Measurements from ENCODE around the gene NEK4. TPM values are rescaled to one million over a fixed set of nuclear protein-coding genes. Genes with fewer than 3 reads are reported as not detected.

NEK4 gene
- total and polyA plus RNA-seq, 4 donors: 5.4 to 28.7 (median 15.4) TPM

DNA sequence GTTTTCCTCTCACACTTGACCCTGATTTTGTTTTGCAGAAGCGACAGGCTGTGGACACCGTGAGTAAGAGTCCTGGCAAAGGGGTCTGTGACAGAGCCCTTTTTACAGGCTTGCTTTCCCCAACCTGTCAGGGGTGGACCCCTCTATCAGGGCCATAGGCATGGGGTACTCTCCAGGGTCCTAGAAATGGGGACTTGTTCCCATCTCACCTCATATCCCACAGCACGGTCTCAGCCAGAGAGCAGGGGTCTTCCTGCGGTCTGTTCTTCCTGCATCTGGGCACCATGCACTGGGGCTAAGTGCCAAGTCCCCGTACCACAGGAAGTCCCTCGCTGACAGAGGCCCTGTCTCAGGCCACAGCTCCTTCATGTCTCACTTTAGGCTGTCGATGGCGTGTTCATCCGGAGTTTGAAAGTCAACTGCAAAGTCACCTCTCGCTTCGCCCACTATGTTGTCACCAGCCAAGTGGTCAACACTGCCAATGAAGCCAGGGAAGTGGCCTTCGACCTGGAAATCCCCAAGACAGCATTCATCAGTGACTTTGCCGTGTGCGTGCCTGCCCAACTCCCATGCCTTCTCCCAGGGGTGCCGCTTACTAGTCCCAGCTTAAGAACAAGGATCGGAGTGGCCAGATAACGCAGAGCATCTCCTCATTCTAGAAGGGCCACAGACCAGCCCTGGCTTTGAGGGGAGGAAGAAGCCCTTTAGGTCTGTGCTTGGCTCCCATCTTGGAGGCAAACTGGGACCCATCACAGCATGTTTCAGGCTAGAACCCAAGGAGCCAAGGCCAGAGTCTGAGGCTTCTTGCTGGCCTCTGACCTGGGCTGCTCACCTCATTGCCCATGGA is 7.4 kb upstream of the NEK4 start (continued):
- TF ChIP-seq, protein P1, sequence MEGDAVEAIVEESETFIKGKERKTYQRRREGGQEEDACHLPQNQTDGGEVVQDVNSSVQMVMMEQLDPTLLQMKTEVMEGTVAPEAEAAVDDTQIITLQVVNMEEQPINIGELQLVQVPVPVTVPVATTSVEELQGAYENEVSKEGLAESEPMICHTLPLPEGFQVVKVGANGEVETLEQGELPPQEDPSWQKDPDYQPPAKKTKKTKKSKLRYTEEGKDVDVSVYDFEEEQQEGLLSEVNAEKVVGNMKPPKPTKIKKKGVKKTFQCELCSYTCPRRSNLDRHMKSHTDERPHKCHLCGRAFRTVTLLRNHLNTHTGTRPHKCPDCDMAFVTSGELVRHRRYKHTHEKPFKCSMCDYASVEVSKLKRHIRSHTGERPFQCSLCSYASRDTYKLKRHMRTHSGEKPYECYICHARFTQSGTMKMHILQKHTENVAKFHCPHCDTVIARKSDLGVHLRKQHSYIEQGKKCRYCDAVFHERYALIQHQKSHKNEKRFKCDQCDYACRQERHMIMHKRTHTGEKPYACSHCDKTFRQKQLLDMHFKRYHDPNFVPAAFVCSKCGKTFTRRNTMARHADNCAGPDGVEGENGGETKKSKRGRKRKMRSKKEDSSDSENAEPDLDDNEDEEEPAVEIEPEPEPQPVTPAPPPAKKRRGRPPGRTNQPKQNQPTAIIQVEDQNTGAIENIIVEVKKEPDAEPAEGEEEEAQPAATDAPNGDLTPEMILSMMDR (IDR thresholded peaks at IDR 0.05; ENCODE audit: low read depth, low read length, missing input control): no peak
- TF ChIP-seq, protein P2, sequence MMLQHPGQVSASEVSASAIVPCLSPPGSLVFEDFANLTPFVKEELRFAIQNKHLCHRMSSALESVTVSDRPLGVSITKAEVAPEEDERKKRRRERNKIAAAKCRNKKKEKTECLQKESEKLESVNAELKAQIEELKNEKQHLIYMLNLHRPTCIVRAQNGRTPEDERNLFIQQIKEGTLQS (IDR thresholded peaks at IDR 0.05): no peak
- no peak for TF ChIP-seq GABPA (IDR thresholded peaks at IDR 0.05 in 1 of 2, conservative IDR thresholded peaks at IDR 0.05 in 1 of 2)

DNA sequence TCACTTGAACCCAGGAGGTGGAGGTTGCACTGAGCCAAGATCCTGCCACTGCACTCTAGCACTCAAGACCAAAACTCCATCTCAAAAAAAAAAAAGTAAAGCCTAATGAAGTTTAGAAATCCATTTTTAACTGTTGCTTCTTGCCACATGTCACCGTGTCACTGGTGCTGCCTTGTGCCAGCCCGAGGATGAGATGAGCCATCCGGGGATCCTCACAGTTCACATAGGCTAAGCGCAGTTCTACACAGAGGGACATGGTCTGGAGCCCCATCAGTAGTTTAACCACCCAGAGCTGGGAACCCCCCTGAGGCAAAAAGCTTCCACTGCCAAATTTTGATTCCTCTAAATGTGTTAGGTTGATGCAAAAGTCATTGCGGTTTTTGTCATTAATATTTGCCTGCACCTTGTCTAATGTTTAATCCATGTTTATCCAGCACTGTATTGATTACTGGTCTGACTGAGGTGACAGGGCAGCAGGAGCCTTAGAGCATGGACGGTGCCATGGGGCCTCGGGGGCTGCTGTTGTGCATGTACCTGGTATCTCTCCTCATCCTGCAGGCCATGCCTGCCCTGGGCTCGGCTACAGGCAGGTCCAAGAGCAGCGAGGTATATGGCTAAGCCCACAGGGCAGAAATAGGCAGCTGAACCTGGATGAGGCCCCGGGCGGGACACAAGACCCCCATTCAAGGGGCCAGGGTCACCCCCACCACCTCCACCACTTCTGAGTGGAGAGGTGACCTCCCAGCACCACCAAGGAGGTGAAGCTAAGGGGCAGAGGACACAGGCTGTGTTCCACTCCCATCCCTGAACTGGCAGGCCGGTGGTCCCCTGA is 6.6 kb upstream of the NEK4 start, which contains the start of gene ITIH1:
Gene ITIH1 (plus strand): TSS at position 473 of the 832 bp plus-strand sequence. CDS start 17 bp downstream, at position 490.
- Histone ChIP-seq H3K36me3 (ENCODE audit: control insufficient read depth in 4 of 4, insufficient read depth in 3 of 4, low read depth in 1 of 4, low read length in 3 of 4) (peaks cover 2 to 16% (median 8%) of the 10 kb centered on the region in 4 donors), H3K9me3 (ENCODE audit: control insufficient read depth in 4 of 4, low read length in 3 of 4) (no peaks in the 10 kb centered on the region), H3K27me3 (ENCODE audit: control insufficient read depth in 4 of 4, insufficient read depth in 4 of 4, low read length in 3 of 4) (no peaks in the 10 kb centered on the region), H3K4me3 (ENCODE audit: low read depth in 1 of 3, low read length in 3 of 3) (peak within 1 kb of the TSS; percentile 49 to 86 (median 73)), H3K27ac (ENCODE audit: low read depth in 1 of 2, low read length in 2 of 2) (peak within 1 kb of the TSS; percentile 92 to 99), H3K4me1 (ENCODE audit: control insufficient read depth in 4 of 4, insufficient read depth in 4 of 4, low read length in 3 of 4) (peaks cover 11 to 80% (median 63%) of the 10 kb centered on the region in 4 donors), H3K9ac (ENCODE audit: low read depth in 1 of 2, low read length in 2 of 2) (peak within 1 kb of the TSS; percentile 76 to 97)
- peak; percentile 39 for DNase-seq (ENCODE audit: low spot score)
- 37% methylated on average over 12 of the region's 12 CpGs for WGBS
- TF ChIP-seq HNF4G (IDR thresholded peaks at IDR 0.05) (no peak), NR2F2 (IDR thresholded peaks at IDR 0.05) (no peak), FOXA1 (IDR thresholded peaks at IDR 0.05) (peak; percentile 61), RAD21 (IDR thresholded peaks at IDR 0.05) (no peak), FOXA2 (IDR thresholded peaks at IDR 0.05) (peak; percentile 78), GABPA (IDR thresholded peaks at IDR 0.05 in 1 of 2, conservative IDR thresholded peaks at IDR 0.05 in 1 of 2) (no peak), JUND (IDR thresholded peaks at IDR 0.05) (no peak), YY1 (IDR thresholded peaks at IDR 0.05) (peak; percentile 73), RXRA (IDR thresholded peaks at IDR 0.05) (peak; percentile 61 to 66), TAF1 (conservative IDR thresholded peaks at IDR 0.05) (peak; percentile 46), EGR1 (IDR thresholded peaks at IDR 0.05; ENCODE audit: low read depth in 2 of 2) (no peak), HNF4A (conservative IDR thresholded peaks at IDR 0.05) (peak; percentile 20 to 48), SP1 (IDR thresholded peaks at IDR 0.05) (peak; percentile 29)
- TF ChIP-seq, protein P3, sequence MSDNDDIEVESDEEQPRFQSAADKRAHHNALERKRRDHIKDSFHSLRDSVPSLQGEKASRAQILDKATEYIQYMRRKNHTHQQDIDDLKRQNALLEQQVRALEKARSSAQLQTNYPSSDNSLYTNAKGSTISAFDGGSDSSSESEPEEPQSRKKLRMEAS (IDR thresholded peaks at IDR 0.05): no peak
- TF ChIP-seq, protein P1 (IDR thresholded peaks at IDR 0.05; ENCODE audit: low read depth, low read length, missing input control): no peak
- TF ChIP-seq, protein P2 (IDR thresholded peaks at IDR 0.05): no peak
- TF ChIP-seq, protein P4, sequence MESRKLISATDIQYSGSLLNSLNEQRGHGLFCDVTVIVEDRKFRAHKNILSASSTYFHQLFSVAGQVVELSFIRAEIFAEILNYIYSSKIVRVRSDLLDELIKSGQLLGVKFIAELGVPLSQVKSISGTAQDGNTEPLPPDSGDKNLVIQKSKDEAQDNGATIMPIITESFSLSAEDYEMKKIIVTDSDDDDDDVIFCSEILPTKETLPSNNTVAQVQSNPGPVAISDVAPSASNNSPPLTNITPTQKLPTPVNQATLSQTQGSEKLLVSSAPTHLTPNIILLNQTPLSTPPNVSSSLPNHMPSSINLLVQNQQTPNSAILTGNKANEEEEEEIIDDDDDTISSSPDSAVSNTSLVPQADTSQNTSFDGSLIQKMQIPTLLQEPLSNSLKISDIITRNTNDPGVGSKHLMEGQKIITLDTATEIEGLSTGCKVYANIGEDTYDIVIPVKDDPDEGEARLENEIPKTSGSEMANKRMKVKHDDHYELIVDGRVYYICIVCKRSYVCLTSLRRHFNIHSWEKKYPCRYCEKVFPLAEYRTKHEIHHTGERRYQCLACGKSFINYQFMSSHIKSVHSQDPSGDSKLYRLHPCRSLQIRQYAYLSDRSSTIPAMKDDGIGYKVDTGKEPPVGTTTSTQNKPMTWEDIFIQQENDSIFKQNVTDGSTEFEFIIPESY (IDR thresholded peaks at IDR 0.05): no peak
- TF ChIP-seq, protein P5, sequence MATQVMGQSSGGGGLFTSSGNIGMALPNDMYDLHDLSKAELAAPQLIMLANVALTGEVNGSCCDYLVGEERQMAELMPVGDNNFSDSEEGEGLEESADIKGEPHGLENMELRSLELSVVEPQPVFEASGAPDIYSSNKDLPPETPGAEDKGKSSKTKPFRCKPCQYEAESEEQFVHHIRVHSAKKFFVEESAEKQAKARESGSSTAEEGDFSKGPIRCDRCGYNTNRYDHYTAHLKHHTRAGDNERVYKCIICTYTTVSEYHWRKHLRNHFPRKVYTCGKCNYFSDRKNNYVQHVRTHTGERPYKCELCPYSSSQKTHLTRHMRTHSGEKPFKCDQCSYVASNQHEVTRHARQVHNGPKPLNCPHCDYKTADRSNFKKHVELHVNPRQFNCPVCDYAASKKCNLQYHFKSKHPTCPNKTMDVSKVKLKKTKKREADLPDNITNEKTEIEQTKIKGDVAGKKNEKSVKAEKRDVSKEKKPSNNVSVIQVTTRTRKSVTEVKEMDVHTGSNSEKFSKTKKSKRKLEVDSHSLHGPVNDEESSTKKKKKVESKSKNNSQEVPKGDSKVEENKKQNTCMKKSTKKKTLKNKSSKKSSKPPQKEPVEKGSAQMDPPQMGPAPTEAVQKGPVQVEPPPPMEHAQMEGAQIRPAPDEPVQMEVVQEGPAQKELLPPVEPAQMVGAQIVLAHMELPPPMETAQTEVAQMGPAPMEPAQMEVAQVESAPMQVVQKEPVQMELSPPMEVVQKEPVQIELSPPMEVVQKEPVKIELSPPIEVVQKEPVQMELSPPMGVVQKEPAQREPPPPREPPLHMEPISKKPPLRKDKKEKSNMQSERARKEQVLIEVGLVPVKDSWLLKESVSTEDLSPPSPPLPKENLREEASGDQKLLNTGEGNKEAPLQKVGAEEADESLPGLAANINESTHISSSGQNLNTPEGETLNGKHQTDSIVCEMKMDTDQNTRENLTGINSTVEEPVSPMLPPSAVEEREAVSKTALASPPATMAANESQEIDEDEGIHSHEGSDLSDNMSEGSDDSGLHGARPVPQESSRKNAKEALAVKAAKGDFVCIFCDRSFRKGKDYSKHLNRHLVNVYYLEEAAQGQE (IDR thresholded peaks at IDR 0.05): peak; percentile 66
